GM12872 (cell line): ENCODE measurements around the gene PCYT1A.

Experiments
- TF ChIP-seq, protein P1 (sequence below): IDR thresholded peaks from 3 replicates; pipeline ENCODE4 v1.5.1; 2011; ENCODE audit warnings: low read depth, mild to moderate bottlenecking, low read length, moderate library complexity; ENCODE audit not compliant: insufficient read depth

Gene PCYT1A

DNA sequence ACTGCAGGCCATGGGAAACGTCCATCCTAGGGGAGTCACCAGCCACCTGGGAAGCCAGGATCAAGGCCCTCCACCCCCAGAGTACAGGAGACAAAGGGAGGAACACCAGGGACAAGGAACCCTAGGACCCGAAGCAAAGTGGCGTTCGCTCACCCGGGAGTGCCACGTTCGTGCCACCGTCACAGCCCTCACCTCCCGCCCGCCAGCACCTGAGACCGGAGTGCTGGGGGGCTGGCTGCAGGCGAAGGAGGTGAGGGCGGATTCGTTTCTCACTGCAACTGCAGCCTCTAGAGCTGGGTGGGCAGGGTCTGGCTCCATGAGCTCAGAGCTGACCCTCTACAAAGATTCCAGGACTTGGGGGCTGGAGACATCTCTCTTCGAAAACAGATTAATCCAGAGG lies 102.6 kb downstream of the PCYT1A start:
- TF ChIP-seq, protein P1, sequence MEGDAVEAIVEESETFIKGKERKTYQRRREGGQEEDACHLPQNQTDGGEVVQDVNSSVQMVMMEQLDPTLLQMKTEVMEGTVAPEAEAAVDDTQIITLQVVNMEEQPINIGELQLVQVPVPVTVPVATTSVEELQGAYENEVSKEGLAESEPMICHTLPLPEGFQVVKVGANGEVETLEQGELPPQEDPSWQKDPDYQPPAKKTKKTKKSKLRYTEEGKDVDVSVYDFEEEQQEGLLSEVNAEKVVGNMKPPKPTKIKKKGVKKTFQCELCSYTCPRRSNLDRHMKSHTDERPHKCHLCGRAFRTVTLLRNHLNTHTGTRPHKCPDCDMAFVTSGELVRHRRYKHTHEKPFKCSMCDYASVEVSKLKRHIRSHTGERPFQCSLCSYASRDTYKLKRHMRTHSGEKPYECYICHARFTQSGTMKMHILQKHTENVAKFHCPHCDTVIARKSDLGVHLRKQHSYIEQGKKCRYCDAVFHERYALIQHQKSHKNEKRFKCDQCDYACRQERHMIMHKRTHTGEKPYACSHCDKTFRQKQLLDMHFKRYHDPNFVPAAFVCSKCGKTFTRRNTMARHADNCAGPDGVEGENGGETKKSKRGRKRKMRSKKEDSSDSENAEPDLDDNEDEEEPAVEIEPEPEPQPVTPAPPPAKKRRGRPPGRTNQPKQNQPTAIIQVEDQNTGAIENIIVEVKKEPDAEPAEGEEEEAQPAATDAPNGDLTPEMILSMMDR: no peak

DNA sequence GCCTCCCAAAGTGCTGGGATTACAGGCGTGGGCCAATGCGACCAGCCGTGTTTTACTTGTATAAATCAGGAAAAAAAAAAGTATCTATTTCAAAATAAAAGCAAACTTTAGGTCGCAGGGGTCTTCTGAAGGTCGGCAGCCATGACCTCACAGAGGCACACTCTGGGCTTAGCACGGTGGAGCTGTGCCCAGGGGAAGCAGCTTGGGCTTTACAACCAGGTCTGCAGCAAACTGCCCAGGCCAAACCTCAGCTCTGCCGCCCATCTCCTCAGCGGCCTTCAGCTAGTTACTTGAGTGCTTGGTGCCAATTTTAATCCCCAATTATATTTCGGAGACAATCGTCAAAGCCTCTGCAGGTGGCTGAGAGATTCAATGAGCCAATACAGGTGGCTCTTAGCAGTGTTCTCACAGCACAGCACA lies 106.4 kb downstream of the PCYT1A start:
- TF ChIP-seq, protein P1: no peak

DNA sequence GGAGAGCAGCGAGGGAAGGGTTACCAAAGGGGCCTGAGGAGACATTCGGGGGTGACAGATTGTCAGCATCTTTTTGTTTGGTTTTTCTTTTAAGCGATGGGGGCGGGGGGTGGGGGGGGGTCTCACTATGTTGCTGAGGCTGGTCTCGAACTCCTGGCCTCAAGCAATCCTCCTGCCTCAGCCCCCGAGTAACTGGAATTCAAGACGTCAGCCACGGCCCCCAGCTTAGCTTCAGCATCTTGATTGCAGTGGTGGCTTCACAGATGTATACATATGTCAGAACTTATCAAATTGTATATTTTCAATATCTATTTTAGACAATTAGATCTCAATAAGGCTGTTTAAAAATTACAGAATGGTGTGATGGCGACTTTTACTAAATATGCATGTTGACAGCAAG lies 107.2 kb downstream of the PCYT1A start:
- TF ChIP-seq, protein P1: no peak
